Measurements from ENCODE around the gene AK8.

Gene AK8, protein sequence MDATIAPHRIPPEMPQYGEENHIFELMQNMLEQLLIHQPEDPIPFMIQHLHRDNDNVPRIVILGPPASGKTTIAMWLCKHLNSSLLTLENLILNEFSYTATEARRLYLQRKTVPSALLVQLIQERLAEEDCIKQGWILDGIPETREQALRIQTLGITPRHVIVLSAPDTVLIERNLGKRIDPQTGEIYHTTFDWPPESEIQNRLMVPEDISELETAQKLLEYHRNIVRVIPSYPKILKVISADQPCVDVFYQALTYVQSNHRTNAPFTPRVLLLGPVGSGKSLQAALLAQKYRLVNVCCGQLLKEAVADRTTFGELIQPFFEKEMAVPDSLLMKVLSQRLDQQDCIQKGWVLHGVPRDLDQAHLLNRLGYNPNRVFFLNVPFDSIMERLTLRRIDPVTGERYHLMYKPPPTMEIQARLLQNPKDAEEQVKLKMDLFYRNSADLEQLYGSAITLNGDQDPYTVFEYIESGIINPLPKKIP

DNA sequence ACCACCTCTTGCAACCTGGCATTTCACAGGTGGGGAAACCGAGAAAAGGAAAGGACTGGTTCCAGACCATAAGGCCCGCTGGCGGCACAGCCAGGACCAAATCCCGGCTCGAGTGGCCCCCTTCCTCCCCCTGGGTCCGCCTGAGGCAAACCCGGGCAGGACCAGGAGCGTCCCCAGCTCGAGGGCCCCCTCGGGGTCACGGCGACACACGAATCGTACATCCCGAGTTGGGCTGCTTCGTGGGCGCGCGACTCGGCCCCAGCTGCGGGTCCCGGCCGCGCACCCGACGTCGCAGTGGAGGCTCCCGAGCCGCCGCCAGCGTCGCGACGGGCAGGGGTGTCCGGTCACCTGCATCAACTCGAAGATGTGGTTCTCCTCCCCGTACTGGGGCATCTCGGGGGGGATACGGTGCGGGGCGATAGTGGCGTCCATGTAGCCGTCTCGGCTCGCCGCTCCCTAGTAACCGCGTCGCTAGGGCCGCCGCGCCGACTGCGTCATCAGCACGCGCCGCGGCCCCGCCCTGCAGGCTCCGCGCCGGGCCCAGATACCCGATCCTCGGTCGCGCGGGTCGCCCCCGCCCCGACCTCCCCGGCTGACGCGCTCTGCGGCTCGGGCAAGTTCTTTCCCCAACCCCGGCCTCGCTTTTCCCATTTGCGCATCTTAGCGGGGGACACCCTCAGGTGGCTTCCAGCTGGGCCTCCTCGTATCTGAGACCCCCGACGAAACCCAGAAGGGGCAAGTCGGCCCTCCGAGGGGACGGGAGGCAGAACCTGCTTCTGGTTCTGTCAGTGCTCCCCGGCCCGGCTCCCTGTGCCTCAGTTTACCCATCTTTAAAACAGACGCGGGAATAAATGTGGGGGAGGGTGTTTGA is at the start of gene AK8:
TSS of gene AK8 (minus strand) at position 461 of the 871 bp plus-strand sequence. CDS start at position 432, 29 bp downstream.
- peak; percentile 76 for DNase-seq

DNA sequence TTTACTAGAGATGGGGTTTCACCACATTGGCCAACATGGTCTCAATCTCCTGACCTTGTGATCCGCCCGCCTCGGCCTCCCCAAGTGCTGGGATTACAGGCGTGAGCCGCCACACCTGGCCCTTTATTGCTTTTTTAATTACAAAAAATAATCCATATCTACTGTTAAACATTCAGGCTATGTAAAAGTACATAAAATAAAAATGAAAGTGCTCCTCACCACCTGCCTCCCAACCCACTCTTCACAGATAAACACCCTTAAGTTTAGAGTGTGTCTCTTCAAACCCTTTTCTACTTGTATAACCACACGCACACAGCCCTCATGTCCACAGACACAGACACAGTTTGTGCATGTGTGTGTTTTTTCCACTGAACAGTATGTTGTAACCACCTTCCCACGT is 49.6 kb upstream of the AK8 start:
- DNase-seq, result no peak

DNA sequence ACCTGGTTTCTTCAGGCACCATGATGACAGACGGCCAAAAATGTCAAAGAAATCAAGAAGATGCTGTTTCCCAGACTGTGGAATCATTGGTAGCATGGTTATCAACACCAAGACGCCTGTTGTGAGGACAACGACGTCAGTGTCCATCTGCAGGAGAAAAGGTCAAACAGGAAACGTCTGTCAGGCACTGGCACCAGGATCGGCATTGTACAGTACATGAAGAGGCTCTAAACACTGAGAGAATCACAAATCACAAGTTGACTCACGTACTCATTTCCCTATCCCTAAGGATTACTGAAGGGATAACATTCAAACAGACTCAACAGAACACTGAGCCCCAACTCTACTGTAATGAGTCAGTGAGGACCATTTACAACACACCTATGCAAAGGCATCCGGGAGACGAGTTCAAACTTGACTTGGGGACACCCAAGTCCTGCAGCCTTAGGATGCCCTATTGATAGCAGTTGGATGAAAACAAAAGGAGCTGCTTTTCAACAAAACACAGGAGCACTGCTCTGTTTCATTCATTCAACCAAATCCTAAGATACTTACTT is 45.3 kb upstream of the AK8 start:
- no peak for DNase-seq

DNA sequence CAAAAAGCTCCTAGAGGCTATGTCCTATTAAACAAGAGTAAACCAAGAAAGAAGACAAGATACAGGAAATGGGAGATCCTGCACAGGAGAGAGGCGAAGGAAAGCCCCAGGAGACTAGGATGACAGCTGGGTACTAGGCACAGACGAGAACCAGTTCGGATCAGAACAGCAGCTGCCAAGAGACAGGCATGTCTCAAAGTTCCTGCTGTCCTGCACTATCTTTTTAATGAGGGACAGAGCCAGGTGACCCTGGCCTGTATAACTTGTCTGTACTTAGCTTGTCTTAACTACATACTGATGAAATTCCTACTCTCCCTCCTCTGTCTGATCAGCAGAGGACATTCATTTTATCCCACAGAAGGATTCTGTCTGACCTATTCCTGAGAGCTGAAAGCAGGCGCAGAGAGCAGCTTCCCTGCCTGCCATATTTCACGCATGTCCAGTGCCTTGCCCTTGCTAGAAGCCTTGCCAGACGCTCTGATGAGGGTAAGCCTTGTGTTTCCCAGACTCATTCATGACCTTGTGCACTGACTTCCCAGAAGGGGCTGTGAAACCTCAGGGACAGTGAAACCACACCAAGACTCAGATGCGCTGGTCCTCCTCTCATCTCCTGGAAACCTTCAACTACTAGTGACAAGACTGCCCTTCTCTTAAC is 41.7 kb upstream of the AK8 start:
- no peak for DNase-seq

DNA sequence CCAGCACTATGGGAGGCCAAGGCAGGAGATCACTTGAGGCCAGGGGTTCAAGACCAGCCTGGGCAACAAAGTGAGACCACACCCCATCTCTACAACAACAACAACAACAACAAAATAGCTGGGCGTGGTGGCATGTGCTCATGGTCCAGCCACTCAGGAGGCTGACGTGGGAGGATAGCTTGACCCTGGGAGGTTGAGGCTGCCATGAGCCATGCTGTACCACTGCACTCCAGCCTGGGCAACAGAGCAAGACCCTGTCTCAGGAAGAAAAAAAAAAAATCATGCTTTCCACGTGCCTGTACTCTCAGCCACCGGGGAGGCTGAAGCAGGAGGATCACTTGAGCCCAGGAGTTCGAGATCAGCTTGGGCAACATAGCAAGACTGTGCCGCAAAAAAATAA is 36.8 kb upstream of the AK8 start:
- no peak for DNase-seq

DNA sequence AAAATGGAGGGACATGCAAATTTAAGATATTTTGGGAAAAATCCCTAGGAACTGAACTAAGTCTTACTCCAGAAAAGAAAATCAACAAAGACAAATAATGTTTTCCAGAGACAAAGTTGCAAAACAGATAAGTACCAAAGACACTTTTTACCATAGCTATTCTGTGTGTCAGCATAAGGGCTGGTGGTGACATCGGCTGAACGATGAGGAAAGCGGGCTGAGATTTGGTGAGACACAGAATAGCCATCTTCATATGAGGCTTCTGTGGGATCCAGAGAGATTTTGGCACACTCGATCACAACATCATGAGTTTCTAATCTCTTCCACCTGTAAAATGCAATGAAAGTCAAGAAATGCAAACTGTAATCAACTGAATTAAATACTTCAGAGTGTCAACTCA is 34.0 kb upstream of the AK8 start:
- DNase-seq, result no peak

DNA sequence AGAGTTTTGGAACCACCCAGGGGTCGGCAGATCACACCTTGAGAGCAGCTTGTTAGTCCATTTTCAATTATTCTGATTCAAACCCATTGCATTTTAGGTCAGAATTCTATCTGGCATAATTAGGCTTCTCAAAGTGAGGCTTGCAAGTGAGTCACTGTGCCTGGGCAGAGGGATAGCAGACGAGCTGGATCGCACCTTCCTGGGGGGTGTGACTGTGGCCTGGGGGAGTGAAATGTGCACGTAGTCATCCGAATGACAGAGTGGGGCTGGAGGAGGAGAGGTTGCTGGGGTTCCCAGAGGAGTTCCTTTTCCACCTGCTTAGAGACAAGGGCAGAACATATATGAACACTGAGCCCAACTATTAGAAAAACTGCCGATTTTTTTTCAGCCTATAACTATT is 32.3 kb upstream of the AK8 start:
- no peak for DNase-seq

DNA sequence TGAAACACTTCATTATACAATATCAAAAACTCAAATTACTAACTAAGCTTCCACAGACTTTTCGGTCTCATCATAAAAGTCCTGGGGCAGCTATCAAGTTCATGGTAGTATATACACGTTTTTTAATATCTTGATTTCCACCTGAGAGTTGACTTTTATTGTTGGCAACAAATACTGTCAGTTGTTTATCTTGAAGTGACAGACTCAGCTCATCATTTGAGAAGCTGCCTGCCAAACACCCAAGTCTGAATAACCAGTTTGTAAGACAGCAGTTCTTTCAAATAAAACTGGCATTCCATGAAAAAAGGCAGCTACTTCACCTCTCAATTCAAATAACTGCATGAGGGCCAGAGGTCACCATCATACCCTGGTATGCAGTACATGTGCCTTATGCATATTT is 31.2 kb upstream of the AK8 start:
- no peak for DNase-seq

DNA sequence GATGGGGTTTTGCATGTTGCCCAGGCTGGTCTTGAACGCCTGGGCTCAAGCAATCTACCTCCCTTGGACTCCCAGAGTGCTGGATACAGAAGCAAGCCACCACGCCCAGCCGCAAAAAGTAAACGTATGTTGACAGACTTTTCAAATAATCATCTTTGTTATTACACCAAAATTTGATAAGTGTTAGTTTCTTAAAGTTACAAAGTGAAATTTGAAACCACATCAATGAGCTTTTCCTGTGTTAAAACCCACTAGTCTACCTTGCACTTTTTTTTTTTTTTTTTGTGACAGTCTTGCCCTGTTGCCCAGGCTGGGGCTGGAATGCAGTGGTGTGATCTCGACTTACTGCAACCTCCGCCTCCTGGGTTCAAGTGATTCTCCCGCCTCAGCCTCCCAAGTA is 30.6 kb upstream of the AK8 start:
- no peak for DNase-seq

DNA sequence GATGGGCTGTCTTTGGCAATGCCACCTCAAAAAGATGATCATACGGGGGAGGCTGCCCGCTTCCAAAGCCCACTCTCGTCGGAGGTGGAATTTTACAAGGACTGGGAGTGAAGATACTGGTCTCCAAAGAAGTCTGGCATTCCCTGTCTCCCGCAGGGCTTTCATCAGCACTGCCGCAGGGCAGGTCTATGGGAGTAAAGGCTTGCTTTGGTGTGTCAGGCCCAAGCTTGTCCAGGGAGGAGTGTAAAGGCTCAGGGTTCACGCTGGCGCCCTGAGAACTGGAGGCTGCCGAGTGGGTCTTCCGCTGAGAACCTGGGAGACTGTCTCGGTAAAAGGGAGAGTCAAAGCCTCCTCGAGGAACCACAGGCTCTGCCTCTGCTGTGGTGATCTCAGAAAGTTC is 27.6 kb upstream of the AK8 start:
- DNase-seq, result no peak

DNA sequence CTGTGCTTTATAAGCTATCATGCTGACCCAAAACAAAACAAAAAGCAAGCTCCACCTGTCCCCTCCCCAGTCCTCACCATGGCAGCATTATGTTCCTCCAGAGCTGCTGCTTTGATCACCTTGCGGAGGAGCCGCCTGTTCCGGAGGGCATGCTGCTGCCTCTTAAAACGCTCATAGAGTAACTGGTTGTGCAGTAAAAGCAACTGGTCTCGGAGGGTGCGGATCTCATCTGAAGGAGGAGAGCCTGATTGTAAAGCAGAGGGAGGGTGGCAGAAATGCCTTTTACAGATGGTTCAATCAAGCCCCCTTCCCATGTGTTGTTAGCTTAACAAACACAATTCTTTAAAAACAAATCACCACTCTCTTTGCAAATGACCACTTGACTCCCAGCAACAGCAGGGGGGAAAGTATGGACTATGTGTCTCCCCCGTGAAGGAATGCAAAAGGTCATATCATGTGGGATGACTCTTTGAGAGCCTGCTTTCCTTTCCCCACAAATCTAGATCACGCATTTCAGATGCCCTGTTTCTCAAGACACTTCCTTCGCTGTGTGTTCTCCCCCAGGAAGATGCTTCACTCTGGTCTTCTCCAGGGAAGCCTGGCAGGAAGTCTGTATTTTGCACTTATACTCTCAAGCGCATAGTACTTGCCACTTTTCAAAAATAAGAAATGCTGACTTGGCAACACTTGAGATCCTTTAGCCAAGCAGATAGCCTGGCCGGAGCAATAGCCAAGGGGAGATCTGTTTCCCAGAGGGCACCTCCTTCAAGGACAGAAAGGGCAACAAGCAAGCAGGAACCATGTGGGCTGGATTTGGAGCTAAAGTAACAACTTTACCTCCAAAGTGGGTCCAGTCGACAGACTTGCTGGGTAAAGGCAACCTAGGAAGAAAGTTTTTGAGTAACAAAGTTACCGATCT is 25.7 kb upstream of the AK8 start:
- no peak for DNase-seq

DNA sequence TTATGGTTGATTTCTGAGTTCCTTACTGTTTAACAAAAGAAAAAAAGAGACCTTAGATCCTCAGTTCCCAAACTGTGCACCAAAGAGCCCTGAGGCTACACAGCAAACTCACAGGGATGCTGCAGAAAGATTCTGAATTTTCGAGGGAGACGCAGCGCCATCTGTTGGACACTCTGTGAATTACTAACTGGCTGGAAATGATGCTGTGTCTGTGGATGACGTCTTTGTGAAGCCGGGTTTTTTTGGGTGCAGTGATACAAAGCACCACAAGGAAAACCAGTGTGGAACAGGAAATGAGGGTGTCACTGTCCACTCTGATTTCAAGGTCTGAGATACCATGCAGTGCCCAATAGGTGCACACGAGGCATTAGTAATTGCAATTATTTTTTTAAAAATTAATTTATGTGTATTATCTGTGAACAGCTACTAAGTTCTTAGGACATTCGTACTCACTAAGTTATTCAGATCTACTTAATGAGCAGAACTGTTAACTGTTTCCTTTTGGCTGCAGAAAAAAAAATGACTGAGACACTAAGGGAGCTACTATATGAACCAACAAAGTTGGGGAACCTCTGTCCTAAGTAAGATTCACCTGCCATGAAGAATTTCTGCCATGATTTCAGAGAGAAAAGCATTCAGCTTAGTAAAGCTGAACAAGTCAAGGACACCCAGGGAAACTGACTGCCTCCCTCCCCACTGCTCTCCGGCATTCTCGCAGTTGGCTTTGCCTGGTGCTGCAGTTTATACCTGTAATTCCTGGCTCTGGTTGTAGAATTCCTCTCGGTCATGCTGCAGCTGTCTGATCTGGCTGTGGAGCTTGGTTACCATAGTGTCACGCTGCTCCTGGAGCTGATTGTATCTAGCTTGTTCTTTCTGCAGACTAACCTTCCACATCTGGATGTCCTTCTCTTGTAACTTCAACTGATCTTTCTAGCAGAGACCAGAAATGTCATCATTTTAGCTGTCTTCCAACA is 24.1 kb upstream of the AK8 start:
- peak; percentile 79 for DNase-seq

DNA sequence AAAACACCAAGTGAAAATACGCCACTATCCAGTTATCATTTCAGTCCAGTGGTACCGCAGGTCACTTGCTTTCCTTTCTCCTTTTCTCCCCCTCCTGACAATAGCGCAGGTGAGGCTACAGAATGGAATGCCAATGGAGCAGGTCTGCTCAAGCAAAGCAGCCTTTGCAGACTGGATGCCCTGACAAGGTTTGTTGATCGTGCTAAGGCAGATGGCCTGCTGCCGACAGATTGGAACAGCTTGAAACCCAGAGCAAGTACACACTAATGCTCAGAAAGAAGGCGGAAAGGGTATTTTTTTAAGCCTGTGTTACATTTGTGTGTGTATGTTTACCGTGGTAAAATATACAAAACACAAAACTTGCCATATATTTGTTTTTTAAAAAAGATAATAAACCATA is 20.0 kb upstream of the AK8 start:
- no peak for DNase-seq

DNA sequence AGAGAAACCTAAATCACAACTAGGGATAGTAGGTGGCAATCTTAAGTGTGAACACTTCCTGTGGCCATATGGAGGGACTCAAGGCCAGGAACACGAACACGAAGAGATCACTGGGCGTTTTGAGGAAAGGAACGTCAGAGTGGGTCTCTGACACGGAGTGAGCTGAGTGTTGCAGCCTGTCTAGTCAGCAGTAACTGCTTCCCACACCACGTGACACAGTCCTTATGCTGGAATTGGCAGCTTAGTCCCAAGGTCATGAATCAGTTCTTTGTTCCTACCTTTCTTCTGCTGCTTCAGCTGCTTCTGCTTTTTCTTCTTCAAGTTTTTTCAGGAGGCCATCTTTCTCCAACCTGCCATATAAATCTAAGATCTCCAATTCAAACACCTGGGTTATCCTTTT is 18.8 kb upstream of the AK8 start:
- DNase-seq, result no peak

DNA sequence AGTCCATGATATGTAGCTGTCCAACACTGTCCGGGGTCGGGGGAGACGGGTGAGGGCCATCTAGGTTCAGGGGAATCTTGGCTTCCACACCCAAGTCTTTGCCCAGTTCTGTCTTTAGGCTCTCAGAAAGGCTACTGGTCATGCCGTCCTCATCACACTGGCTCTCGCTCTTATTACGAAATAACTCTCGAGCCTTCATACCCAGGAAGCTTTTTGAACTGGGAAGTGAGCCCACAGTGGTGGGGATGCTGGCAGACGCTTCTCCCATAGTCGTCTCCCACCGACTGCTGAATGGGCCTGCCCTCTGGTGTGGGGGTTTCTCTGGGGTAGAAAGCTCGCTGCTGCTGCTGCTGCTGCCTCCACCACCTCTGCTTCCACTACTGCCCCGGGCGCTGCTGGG is 18.2 kb upstream of the AK8 start:
- DNase-seq, result no peak

DNA sequence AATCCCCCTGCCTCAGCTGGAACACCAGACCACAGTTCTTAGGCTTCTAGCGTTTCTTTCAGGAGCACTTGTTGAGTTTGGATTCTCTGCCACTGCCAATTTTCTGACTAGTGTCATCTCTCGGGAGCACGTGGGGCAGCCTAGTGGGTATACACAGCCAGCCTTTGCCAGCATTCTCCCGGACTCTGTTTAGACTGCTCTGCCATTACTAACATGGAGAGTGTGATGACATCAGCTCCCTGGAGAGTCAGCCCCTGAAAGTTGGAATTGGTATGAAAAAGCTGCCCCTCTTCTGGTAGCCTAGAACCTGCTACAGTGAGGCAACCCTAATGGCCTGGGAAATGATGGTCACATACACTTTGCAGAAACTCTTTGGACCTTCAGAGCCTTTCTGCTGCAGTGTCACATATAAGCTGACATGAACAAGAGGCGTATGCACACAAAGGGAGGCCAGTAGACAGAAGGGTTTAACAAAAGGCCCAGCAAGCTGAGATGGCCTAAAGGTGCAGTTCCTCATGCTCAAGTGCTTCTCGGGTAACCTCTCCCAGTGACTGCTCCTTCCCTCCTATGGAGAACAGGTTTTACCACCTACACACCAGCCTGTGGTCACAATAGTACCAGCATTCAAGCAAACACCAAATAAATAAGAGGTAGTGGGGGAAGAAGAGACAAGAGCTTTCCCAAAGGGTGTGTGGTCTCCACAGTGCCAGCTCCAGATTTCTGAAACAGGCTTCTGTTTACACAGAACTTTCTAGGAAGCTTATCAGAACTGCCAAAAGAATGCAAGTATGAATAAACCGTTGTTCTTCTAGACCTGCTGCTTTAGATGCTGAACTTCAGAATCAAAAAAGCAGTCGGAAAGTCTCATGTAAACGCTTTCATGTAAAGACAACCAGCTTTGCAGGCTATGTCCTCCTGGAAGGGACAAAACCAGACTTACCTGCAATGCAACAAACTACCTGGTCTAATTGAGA is 17.1 kb upstream of the AK8 start:
- no peak for DNase-seq

DNA sequence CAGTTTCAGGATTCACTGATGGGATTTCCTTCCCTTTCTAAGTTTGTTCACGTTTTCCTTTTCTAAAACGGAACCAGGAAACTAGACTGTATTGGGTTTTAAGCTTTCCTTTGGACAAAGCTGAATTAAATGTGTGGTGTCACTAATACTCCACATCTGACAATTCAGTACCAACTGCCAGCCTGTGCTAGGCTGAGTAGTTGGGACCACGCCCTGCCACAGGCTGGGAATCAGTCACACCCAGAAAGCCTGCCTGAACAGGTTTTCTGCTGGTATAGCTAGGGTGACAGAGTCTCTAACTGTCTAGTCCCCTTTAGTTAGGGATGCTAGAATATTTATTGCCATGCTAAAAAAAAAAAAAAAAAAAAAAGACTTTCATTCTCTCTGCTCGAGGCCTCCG is 16.3 kb upstream of the AK8 start:
- DNase-seq, result no peak

DNA sequence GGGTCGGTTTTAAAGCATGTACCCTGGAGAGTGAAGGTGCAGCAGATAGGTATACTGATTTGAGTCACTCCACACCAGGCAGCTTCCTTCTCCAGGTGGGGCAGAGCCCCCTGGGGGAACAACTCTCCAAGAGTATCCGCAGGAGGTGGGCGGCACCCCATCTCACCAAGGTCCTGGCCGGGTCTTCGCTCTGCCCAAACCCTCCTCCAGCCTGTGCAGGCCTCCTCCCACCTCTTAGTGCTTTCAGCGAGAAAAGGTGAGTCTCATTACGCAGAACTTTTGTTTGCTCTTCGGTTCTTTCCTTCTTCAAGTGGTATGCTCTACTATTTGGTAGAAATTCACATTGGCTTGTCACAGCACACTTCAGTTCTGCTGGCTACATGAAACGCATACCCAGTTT is 14.3 kb upstream of the AK8 start:
- DNase-seq, result no peak

DNA sequence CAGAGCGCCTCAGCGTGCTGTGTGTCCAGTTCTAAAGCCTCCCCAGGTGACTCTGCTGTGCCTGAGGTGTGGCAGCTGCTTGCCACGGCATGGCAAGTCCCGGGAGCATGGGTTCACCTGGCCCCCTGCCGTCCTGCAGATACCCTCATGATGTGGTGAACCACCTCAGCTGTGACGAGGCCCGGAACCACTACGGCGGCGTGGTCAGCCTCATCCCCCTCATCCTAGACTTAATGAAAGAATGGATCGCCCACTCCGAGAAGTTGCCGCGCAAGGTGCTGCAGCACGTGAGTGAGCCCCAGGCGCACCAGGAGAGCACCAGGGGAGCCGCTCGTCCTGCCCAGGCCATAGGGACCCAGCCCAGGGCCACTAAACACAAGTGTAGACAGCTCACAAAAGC is 10.1 kb upstream of the AK8 start:
- no peak for DNase-seq
